ENCODE measurements around the gene MCRIP1. TPM values are rescaled to one million over a fixed set of nuclear protein-coding genes. Genes with fewer than 3 reads are reported as not detected.
A peak's percentile ranks its signal among the peaks of the same experiment; 100 is the strongest.

MCRIP1 gene
- total RNA-seq, 4 donors from 2014 or later, result 83.5 to 146 (median 114) TPM

DNA sequence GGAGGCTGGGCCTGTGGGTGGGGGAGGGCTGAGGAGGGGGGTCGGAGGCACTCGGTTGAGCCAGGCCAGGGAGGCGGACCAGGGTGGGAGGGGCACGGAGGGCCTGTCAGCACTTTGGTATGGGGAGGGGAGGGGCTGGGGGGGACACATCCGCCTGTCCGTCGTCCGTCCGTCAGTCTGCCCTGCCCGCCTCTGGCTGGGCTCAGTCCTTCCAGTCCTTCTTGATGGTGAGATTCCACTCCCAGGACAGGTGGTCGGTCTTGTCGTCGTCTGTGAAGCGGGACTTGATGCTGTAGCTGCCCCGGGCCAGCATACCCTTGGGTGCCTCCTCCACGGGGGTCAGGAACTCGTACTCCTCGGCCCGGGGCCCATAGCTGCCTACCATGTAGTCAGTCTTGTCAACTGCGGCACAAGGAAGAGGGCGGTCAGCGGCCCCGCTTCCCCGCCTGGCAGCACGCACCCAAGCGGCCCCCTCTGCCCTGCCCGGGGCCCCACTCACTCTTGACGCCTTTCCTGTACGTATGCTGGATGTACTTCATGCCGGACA lies 35.7 kb upstream of the MCRIP1 start:
- DNase-seq (ENCODE audit: extremely low spot score), result no peak
- intact Hi-C loops (cut with DNase I), result no loop called here
- 86% methylated on average over 11 of the region's 30 CpGs for WGBS
- no peaks in the 10 kb centered on the region for H3K9me3 ChIP-seq
- H3K4me3 ChIP-seq, result peak overlapping the region in 3 of 4 donors; percentile 35 to 99 (median 91)
- peaks cover 17 to 45% (median 34%) of the 10 kb centered on the region in 4 donors for H3K36me3 ChIP-seq
- H3K27ac ChIP-seq (replicated peaks in 1 of 4), result peak overlapping the region; percentile 97 to 99 (median 99)
- peaks cover 51 to 78% (median 64%) of the 10 kb centered on the region in 4 donors for H3K4me1 ChIP-seq
- no peaks in the 10 kb centered on the region for H3K27me3 ChIP-seq
- TF ChIP-seq, protein P1, sequence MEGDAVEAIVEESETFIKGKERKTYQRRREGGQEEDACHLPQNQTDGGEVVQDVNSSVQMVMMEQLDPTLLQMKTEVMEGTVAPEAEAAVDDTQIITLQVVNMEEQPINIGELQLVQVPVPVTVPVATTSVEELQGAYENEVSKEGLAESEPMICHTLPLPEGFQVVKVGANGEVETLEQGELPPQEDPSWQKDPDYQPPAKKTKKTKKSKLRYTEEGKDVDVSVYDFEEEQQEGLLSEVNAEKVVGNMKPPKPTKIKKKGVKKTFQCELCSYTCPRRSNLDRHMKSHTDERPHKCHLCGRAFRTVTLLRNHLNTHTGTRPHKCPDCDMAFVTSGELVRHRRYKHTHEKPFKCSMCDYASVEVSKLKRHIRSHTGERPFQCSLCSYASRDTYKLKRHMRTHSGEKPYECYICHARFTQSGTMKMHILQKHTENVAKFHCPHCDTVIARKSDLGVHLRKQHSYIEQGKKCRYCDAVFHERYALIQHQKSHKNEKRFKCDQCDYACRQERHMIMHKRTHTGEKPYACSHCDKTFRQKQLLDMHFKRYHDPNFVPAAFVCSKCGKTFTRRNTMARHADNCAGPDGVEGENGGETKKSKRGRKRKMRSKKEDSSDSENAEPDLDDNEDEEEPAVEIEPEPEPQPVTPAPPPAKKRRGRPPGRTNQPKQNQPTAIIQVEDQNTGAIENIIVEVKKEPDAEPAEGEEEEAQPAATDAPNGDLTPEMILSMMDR (IDR thresholded peaks at IDR 0.05), result no peak
- TF ChIP-seq POLR2AphosphoS5 (IDR thresholded peaks at IDR 0.05), result peak in 1 of 2 donors; percentile 57
- TF ChIP-seq POLR2A (IDR thresholded peaks at IDR 0.05; ENCODE audit: low read depth), result no peak
- TF ChIP-seq EP300 (IDR thresholded peaks at IDR 0.05), result no peak

DNA sequence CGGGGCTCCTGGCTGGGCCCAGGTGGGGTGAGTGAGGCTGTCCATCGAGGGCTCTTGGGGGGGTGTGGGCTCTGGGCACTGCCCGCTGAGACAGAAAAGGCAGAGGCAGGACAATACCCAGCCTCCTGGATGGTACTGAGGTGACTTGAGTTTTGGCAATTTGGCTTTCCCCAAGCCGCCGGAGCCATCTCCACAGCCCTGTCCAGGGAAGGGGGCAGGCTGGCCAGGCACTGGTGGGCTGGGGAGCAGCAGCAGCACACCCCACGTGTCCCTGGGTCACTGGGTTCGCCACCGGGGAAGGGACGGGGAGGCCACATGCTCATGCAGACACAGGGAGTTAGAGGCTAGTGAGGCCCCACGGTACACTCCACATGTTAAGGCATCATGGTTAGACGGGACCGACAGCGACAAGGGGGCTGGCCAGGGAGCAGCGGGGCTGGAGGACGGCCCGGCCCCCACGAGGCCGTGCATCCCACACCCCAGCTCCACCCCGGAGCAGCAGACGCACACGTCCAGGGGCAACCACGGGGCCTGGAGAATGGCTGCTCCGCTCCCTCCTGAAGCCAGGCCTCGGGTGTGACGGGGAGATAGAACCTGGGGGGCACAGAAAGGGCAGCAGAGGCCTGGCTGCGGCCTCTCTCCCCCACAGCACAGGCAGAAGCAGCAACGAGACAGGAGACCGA lies 35.0 kb upstream of the MCRIP1 start:
- H3K4me3 ChIP-seq, result no peak overlapping the region
- H3K9me3 ChIP-seq, result no peaks in the 10 kb centered on the region
- WGBS, result 74% methylated on average over 6 of the region's 28 CpGs
- H3K27ac ChIP-seq (replicated peaks in 1 of 4), result peak overlapping the region; percentile 97 to 99 (median 99)
- H3K4me1 ChIP-seq, result peaks cover 53 to 79% (median 64%) of the 10 kb centered on the region in 4 donors
- no peak for DNase-seq (ENCODE audit: extremely low spot score)
- intact Hi-C loops (cut with DNase I), result no loop called here
- H3K27me3 ChIP-seq, result no peaks in the 10 kb centered on the region
- peaks cover 17 to 51% (median 34%) of the 10 kb centered on the region in 4 donors for H3K36me3 ChIP-seq
- TF ChIP-seq POLR2AphosphoS5 (IDR thresholded peaks at IDR 0.05) (no peak), POLR2A (IDR thresholded peaks at IDR 0.05; ENCODE audit: low read depth) (no peak), EP300 (IDR thresholded peaks at IDR 0.05) (no peak)
- TF ChIP-seq, protein P1 (IDR thresholded peaks at IDR 0.05), result no peak

DNA sequence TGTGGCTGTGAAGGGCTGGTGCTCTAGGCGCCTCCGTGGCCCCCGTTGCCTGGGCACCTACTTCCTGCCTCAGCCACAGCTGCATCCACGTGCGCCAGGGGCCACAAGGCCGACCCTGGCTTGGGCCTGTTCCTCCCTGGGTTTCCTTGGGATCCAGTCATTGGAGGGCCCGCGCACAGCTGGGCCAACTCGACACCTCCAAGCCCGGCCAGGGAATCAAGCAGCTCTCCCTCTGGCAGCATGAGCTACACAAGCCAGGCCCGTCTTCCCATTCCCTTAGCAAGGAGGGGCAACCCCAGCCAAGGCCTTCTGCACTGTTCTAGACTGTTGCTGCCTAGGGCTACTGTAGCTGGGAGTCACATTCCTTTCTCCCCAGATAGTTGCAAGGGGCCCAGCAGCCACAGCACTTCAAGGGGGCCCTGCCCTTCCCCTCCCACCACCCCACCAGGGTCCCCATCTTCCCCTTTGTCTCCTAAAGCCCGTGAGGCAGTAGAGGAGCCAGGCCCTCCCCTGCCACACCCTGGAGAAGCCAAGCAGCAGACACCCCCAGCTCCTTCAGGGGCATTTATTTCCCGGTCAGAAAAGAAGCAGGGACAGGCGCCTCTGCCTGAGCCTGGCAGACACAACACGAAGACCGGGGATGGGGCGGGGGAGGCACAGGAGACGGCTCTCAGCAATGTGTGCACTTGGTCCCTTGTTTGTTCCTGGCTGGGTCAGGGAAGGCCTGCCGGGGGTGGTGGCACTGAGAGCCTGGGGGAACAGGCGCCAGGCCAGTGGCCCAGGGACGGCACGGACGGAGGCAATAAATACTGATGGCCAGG lies 34.3 kb upstream of the MCRIP1 start:
- intact Hi-C loops (cut with DNase I), result no loop called here
- Histone ChIP-seq H3K9me3 (no peaks in the 10 kb centered on the region), H3K27ac (replicated peaks in 1 of 4) (peak overlapping the region; percentile 97 to 99 (median 99)), H3K4me1 (peaks cover 54 to 79% (median 65%) of the 10 kb centered on the region in 4 donors), H3K27me3 (no peaks in the 10 kb centered on the region), H3K36me3 (peaks cover 17 to 51% (median 34%) of the 10 kb centered on the region in 4 donors), H3K4me3 (no peak overlapping the region)
- 70% methylated on average over 9 of the region's 23 CpGs for WGBS
- TF ChIP-seq POLR2A (IDR thresholded peaks at IDR 0.05; ENCODE audit: low read depth), result no peak
- no peak for TF ChIP-seq EP300 (IDR thresholded peaks at IDR 0.05)
- TF ChIP-seq, protein P1 (IDR thresholded peaks at IDR 0.05), result no peak
- TF ChIP-seq POLR2AphosphoS5 (IDR thresholded peaks at IDR 0.05), result no peak
- DNase-seq (ENCODE audit: extremely low spot score), result no peak

DNA sequence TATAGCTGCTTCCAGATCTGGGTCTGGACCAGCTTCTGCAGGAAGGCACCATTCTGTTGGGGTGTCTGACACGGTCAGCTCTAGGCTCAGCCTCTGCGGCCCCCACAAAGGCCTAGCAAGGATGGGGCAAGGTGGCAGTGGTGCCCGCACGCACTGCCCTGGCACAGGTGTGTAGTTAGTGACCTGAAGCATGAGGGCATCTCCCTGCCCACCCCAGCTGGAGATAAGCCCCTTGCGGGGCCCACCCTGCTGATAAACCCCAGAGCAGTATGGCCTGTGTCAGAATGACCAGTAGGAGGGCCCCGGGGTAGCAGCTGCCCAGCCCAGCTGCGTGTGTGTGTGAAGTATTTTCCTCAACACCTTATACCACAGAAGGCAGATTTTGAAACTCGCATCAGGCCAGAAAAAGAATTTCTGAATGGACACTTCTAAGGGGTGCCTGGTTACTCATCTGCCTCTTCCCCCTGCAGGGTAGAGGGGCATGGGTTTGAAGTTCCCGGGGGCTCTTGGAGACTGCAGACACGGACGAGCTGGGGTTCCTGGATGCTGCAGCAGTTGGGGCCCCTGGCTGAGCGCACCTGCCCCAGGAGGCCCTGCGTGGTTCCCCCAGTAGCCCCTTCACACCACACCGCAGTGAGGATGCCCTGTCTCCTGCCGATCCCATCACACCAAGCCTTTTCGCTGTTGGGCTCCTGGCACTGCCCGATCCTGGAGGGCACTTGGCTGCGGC lies 33.5 kb upstream of the MCRIP1 start:
- peaks cover 57 to 79% (median 66%) of the 10 kb centered on the region in 4 donors for H3K4me1 ChIP-seq
- peak overlapping the region; percentile 97 to 99 (median 99) for H3K27ac ChIP-seq (replicated peaks in 1 of 4)
- no peaks in the 10 kb centered on the region for H3K27me3 ChIP-seq
- no peak for TF ChIP-seq EP300 (IDR thresholded peaks at IDR 0.05)
- TF ChIP-seq POLR2AphosphoS5 (IDR thresholded peaks at IDR 0.05), result peak in 1 of 2 donors; percentile 5
- no peak for DNase-seq (ENCODE audit: extremely low spot score)
- 65% methylated on average over 12 of the region's 18 CpGs for WGBS
- no peaks in the 10 kb centered on the region for H3K9me3 ChIP-seq
- H3K4me3 ChIP-seq, result no peak overlapping the region
- intact Hi-C loops (cut with DNase I), result no loop called here
- H3K36me3 ChIP-seq, result peaks cover 17 to 51% (median 34%) of the 10 kb centered on the region in 4 donors

Data from esophagus muscularis mucosa (tissue), 4 donors.